HG02970 (cell line): ENCODE results near the gene FBXL14.
"Not testable (repeated sequence)": the region's sequence is repeated elsewhere in the genome, so short reads cannot be mapped to it uniquely, and the experiment has no call there.

ENCODE experiments used
- ATAC-seq: cut with Tn5 transposase; IDR thresholded peaks from one replicate; pipeline ENCODE4 v1.9.1; 2021; ENCODE audit warnings: mild to moderate bottlenecking, moderate library complexity, moderate number of reproducible peaks; ENCODE audit not compliant: unreplicated experiment, low FRiP score

The FBXL14 gene

DNA sequence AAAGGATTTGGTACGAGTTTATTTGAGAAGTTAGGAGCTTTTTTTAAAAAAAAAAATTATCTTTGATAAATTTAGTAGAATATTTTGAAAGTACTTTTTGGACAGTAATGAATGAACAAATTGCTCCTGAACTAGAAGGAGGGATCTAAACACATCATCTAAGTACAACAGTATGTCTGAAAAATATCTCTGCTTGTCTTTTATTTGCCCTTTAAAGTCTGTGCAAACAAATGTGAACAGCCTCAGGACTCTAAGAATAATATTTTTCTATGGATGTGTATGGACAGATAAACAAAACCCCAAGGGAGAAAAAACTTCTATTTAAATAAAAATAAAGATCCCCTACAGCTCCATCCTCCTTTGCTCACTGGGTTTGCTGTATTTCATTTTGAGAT lies 19.5 kb downstream of the FBXL14 start:
- no peak for ATAC-seq

DNA sequence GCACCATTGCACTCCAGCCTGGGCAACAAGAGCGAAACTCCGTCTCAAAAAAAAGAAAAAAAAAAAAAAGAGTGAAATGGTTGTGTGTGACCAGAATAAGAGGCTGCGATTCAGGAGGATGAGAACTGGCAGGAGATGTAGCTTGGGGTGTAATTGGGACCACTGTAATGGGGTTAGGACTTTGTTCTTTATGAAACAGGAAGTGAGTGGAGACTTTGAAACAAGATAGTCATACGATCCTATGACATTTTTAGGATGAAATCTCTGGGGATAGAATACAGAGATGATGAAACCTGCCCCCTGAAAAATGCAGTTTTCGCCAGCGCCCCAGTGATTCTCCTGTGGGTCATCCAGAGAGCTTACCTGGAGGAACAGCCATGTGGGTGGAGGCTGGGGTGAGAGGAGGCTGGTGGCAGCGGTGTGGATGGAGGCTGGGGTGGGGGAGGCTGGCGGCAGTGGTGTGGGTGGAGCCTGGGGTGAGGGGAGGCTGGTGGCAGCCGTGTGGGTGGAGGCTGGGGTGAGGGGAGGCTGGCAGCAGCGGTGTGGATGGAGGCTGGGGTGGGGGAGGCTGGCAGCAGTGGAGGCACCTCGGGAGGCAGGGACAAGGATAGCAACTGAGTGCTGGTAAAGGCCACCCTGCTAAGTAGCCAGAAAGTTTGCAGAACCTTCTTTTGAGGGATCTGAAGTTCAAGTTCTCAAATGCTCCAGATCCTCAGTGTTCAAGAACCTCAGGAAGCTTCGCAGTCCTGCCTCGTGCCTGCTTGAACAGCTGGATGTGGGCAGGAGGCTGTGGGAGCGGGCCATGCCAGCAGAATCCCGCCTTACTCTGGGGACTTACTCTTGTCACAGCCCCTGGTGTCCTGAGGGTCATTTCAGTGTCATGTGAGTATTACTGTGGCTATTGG lies 20.2 kb downstream of the FBXL14 start:
- no peak for ATAC-seq

DNA sequence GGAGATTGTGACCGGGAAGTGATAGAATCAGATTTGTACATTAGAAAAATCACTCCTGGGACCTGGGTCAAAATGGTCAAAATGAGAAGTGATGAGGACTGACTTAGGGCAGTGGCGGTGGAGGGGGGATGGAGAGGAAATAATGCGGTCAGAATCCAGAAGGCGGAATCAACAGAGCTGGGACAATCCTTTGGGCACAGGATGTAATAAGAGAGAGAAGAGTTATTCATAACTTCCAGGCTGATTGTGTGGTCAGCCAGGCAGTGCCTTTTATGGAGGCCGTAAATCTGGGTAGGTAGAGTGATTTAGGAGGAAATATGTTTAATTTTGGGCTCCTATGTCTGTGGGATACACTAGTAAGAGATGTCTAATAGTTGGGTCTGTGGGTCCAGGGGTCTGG lies 21.6 kb downstream of the FBXL14 start:
- no peak for ATAC-seq

DNA sequence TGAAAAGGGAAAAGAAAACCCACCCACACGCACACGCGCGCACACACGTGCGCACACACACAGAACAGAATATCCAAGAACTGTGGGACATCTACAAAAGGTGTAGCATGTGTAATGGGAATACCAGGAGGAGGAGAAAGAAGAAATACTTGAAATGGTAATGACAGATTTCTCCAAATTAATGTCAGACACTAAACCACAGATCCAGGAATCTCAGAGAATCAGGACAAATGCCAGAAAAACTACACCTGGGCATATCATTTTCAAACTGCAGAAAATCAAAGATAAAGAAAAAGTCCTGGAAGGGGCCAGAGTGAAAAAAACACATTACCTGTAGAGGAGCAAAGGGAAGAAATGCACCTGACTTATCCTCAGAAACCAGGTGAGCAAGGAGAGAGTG lies 26.5 kb downstream of the FBXL14 start:
- no peak for ATAC-seq

DNA sequence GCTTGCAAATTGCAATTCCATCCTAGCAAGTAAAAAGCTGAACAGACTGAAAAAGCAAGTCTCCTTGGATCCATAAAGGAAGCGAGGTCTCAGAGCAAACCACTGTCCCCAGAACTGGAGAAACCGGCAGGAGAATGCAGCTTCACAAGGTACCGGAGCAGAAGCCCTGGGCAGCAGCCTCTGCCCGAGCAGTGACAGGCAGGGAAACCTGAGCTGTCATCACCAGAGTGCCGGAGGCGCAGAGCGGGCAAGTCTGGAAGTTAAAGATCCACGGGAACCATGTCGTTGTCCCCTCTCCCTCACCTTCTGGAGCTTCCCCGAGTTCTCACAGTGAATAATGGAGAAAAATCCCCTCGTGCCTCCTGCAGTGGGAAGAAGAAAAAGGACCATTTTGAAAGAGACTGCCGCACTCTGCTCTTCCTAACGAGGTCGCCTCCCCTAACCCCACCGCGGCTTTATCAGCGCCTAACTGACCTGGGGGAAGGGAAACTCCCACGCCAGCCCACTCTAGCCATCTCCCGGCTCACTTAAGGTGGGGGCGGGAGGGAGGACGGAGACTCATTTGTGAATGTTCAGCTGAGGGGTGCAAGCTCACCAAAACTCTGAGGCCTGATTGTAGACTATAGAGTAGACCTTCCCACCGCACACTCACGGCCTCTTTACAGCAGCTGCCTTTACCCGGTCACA lies 27.8 kb downstream of the FBXL14 start:
- ATAC-seq, result no peak

DNA sequence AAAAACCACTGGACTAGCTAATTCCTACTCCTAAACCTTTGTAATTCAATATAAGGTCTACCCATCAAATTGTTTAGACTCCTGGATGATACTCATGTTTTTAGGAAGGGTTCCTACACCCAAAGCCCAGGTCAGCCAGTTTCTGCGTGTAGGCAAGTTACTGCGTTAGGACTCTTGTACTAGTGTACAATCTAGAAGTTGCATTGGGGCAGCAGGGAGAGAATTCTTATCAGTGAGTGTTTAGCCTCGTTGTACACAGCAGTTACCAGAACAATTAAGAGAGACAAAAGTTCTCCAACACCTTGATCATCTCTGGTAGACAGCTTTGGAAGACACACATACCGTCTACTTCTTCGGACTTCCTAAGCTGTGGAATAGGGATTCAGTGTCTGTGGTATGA lies 29.2 kb downstream of the FBXL14 start:
- ATAC-seq, result no peak

DNA sequence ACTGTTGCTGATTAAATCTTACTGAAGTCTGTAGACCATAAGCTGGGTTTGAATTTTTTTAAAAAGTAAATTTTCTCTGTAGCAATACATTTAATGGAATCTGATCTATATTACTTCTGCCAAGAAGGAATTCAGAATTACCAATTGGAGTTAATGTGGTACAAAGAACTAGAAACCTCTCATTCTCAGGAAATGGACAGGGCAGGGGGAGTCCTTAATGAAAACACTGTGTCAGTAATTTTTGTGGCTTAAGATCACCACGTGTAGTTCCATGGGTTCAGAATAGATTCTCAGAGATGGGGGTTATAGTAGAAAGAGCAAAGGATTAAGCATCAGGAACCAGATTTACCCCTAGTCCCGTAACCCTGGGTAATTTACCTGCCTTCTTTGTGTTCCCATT lies 30.3 kb downstream of the FBXL14 start:
- ATAC-seq, result no peak

DNA sequence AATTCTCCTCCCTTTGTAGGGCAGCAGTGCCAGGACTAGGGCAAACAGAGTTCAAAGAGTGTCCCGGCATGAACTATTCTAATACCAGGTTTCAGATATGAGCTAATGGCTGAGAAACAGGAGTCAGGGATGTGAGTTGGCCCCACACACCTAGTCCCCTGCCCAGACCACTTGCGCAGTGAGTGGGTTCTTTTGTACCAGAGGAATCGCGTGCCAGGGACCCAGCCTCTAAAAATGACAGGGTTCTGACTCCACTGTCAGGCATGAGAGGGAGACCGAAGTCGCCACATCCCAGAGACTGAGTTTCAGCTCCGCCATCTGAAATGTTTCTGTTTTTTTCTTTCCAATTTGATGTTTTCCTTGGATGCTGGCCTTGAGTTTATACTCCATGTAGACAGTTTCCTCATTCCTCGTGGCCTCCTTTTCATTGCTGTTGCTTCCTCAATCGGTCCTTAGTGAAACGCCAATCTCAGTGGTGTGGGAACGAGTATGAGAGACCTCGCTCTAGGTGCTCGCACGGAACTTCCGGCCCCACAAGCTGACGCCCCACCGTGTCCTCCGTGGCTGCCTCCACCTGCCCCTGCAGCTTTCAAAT lies 31.5 kb downstream of the FBXL14 start:
- ATAC-seq, result no peak

DNA sequence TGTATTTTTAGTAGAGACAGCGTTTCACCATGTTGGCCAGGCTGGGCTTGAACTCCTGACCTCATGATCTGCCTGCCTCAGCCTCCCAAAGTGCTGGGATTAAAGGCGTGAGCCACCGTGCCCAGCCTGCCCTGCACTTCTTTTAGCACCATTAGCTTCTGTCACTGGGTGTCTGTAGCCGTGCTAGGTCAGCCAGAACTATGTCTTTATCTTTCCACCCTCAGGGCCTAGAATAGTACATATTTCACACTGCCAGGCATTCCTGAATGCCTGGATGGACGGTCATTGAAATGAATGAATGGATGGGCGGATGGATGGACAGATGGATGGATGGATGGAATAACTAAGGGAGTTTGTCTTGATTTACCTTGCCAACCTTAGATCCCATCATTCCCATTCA lies 33.7 kb downstream of the FBXL14 start:
- no peak for ATAC-seq

DNA sequence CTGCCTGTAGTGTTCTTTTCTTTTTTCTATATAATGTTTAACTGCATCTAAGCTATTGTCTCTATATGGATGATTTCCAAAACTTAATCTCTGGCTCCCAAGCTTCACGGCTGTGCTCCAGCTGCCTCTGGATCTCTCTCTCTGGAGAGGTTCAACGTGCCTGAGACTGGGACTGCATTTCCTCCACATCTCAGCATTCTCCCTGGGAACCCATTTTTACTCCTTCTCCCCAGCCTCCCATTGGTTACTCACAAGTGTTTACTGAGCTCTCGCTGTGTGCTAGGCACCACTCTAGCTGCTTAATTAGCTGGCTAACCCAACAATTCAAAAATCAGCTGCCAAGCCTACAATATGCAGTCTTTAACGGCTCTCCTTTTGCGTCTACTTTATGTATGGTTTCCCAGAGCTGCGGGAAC lies 34.7 kb downstream of the FBXL14 start:
- ATAC-seq, result no peak

DNA sequence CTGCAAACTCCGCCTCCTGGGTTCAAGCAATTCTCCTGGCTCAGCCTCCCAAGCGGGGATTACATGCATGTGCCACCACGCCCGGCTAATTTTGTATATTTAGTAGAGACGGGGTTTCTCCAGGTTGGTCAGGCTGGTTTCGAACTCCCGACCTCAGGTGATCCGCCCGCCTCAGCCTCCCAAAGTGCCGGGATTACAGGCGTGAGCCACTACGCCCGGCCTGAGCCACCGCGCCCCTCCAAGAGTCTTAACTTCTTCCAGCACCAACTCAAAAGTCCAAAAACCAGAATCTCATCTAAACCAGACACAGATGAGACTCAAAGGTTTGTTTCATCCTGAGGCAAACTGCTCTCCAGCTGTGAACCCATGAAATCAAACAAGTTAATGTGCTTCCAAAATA lies 36.3 kb downstream of the FBXL14 start:
- not testable (repeated sequence) for ATAC-seq

DNA sequence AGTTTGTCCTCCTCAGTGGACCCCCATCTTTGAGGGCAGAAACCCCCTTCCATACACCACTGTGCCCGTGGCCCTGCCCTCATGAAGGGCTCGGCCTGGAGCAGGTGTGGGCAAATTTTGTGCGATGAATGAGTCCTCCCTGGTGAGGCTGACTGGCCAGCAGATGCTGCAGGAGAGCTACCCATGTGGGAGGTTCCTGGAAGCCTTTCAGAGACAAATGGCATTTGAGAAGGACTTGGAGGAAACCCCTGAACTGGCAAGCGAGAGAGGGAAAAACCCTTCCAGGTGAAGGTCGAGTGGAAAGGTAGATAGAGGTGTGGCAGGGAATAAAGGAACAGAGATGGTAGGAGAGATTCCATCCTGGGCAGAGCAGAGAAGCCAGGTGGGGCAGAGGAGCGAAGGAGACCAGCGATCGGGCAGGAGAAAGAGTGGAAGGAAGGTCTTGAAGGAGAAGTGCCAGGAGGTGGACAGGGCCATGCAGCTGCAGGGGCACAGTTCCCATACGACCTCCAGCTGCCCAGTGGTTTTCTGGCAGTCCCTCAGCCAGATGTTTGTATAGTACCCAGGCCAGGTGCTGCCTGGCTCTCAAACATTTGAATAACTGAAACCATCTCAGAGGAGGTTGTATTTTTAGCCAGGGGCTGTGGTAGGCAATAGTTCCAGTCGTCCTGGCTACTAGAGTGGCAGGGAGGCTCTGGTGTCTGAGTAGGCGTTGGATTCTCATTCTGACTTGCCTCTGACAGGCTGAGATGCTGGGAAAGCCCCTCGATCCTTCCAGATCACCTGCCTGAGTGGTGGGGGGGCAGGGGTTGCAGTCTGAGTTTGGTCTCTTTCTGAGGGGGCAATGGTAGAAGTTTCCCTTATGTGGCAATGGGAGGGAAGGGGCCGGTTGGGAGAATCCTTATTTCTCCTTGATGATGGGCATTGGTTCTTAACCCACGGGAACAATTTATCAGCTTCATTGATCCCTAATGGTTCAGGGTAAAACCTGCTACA lies 40.1 kb downstream of the FBXL14 start:
- ATAC-seq, result peak; percentile 95

DNA sequence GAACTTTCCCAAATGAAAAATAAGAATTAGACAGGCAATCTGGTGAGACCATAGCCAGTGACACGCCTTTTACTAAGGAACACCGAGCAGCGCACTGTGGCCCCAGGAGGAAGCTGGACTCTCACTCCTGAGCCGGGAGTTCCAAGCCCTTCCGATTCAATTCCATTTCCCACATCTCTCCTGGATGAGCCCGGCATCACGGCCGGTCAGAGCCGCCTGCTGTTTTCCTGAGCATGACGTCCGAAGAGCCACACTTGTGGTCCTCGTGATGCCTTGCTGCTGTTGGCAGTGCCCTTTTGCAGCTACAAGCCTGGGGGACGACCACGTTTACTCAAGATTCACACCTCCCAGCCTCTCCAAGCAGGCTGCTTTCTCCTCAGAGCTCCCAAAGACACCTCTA lies 40.8 kb downstream of the FBXL14 start:
- ATAC-seq, result no peak

DNA sequence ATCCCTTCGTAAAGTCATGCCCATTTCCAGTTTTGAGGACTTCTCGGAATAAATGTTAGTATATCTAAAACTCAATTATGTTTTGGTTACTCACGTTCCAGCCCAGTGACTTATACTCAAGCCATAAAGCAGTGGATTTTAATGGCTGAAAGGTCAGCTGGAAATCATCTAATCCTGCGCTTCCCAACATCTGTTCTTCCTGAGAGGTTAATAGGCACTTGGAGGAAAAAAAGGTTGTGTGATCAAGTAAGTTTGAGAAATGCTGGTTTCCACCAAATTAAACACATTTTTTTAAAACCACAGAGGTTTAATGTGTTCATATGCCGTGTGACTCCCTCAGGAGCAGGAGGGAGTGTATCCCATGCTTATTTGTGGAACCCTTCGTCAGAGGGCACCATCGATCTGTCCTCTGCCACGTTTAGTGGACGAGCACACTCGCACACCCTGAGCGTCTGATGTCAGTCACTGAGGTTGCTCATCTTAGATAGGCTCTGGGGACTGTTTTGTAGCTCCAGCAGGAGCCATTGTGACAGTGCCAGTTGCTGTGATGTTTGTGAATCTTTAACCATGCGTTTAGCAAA lies 41.4 kb downstream of the FBXL14 start:
- no peak for ATAC-seq

DNA sequence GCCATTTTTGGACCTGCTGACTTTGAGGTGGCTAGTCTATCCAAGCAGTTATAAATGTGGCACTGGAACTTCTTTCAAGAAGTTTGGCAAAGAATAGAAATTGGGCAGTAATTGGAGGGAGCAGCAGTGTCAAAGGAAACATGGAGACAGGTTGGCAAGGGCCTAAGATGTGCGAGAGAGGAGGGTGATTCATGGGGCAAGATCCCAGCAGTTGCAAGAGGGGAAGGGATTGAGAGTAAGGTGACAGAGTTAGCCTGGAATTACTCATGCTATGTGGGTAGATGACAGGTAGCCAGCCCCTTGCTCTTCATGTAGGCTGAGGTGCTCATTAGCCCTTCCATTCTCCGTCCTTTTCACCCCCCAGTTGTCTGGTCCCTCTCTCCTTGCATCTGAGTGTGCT lies 42.2 kb downstream of the FBXL14 start:
- no peak for ATAC-seq

DNA sequence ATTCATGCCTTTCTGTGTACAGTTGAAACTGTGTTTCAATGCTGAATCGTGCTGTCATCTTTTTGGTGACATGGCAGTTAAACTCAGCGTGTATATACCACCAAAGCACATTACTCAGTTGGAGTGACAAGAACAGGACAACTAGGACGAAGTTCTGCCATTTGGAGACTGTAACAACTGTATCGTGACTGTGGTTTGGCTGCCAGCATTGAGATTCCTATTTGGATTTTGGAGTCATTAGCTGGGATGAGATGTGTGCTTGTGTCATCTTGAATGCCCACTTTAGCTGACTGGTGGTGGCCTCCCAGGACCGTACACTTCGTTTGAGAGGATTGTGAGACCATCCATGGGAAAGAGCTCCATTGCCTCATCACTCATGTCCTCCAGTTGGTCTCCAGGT lies 42.9 kb downstream of the FBXL14 start:
- ATAC-seq, result no peak

DNA sequence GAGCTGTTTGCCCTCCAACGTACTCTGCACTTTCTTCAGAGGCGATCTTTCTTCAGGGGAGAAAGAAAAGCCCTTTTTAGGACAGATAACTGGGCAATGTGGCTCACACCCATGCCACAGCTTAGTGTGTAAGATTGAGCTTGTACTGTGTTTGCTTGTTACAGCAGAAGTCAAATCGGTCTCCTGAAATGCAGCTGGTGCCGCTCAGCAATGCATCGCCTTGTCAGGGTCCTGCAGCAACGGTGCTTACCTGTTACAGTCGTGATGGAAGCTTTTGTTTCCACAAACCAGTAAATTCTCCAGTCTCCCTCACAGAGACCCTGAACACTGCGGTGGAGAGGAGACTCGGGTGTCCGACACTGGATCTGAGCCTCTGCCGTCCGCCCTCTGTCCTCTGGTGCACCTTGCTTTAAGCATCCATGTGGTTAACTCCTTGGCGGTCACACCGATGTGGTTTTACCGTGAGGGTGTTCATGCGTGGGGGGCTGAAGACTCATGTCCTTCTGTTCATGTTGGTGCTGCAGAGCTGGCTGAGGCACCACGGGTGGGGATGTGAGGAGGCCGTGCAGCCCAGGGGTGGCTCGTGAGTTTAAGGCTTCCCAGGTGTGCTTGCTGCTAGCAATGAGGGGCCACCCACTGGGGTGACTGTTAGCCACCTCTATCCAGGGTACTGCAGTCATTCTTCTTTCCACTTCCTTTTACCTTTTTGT lies 47.3 kb downstream of the FBXL14 start:
- ATAC-seq, result no peak

DNA sequence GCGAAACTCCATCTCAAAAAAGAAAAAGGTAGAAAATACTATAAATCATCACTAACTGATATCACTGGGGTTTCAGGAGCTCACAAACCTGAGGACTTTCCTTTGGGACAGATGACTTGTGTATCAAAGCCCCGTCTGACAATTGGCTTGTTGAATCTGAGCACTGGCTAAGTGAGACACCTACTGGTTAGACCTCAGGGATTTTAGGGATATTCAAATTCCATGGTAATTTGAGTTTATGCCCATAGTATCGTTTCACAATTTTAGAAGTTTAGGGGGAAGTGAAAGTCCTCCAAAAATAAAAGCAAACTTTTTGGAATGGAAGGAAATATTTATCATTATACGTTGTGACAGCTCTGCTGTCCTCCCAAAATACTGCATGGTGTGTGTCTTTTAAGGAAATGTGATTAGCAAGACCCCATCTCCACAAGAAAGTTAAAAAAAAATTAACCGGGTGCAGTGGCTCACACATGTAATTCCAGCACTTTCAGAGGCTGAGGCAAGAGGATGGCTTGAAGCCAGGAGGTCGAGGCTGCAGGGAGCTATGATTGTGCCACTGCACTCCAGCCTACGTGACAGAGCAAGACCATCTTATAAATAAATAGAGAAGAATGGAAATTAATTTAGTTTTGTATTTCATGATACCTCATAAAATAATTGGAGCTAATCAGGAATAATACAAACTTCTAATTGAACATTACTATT lies 49.2 kb downstream of the FBXL14 start:
- no peak for ATAC-seq

DNA sequence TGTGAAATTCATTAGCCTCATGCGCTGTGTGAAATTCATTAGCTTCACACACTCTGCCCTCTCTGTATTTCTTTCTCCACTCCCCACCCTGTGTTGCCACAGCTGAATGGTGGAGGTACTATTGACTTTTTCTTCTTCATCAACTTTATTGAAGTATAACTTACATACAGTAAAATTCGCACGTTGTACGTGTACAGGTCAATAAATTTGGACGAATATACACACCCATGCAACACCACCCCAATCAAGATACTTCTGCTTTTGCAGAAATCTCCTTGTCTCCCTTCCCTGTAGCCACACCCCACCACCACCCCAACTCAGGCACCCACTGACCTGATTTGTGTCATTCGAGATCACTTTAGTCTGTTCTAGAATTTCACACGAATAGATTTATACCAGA lies 51.8 kb downstream of the FBXL14 start:
- no peak for ATAC-seq
